PC-3 (cell line): ENCODE measurements around the gene RANBP10. TPM values are rescaled to one million over a fixed set of nuclear protein-coding genes. Genes with fewer than 3 reads are reported as not detected.

ENCODE experiments used
- ATAC-seq: fragments of 200-7000 bp; cut with Tn5 transposase; 2 replicates; pipeline ENCODE4 v1.9.1; 2020; ENCODE audit warnings: mild to moderate bottlenecking, moderate library complexity
- BruUV-seq: library from RNA; stranded (reverse); fragments of 400-500 nt; replicated peaks from 2 replicates; lab custom pipeline; 2021; lab: Mats Ljungman, UMichigan
- CTCF ChIA-PET: fragments of 300-600 bp; sonication (Branson Sonifier 250); formaldehyde crosslinking; loops from one replicate; lab custom pipeline; 2022; ENCODE audit warnings: antibody characterized with exemption; lab: Charles Lee
- POLR2A ChIA-PET: fragments of 300-600 bp; sonication (Branson Sonifier 250); formaldehyde crosslinking; loops from one replicate; lab custom pipeline; 2022; ENCODE audit warnings: antibody characterized with exemption; ENCODE audit not compliant: unreplicated experiment; lab: Charles Lee
- DNase-seq: peaks from one replicate; pipeline ENCODE4 v3.0.0-alpha.2; 2015
- H2AFZ ChIP-seq: fragments of 300-600 bp; sonication (generic); 2 replicates; pipeline ENCODE4 v1.6.0; 2016; ENCODE audit warnings: antibody characterized with exemption, low read length
- H3F3A ChIP-seq: fragments of 300-600 bp; sonication (generic); one replicate; pipeline ENCODE4 v1.6.0; 2017; ENCODE audit warnings: antibody characterized with exemption, low read length, control low read depth, mild to moderate bottlenecking; ENCODE audit not compliant: unreplicated experiment
- H3K27ac ChIP-seq: fragments of 300-600 bp; sonication (generic); 2 replicates; pipeline ENCODE4 v1.5.1; 2016; ENCODE audit warnings: mild to moderate bottlenecking, low read length
- H3K27me3 ChIP-seq: fragments of 300-600 bp; sonication (generic); 2 replicates; pipeline ENCODE4 v1.6.1; 2016; ENCODE audit warnings: low read length, mixed read lengths
- H3K36me3 ChIP-seq: fragments of 300-600 bp; sonication (generic); 2 replicates; pipeline ENCODE4 v1.6.1; 2016; ENCODE audit warnings: low read depth, mixed run types, low read length, mixed read lengths
- H3K4me1 ChIP-seq: fragments of 300-600 bp; sonication (generic); 2 replicates; pipeline ENCODE4 v1.5.1; 2016; ENCODE audit warnings: low read length; ENCODE audit not compliant: insufficient read depth
- H3K4me2 ChIP-seq: fragments of 300-600 bp; sonication (generic); 2 replicates; pipeline ENCODE4 v1.6.0; 2016; ENCODE audit warnings: low read length
- H3K4me3 ChIP-seq: fragments of 300-600 bp; sonication (generic); 2 replicates; pipeline ENCODE4 v1.5.1; 2016; ENCODE audit warnings: mild to moderate bottlenecking, low read length, mixed read lengths
- H3K79me2 ChIP-seq: fragments of 300-600 bp; sonication (generic); 2 replicates; pipeline ENCODE4 v1.6.1; 2017; ENCODE audit warnings: low read length, mixed read lengths
- H3K9ac ChIP-seq: fragments of 300-600 bp; sonication (generic); 2 replicates; pipeline ENCODE4 v1.6.0; 2016; ENCODE audit warnings: mild to moderate bottlenecking, low read length
- H3K9me2 ChIP-seq: fragments of 300-600 bp; sonication (generic); replicated peaks from 2 replicates; pipeline ENCODE4 v1.6.1; 2016; ENCODE audit warnings: mixed run types, low read length, mixed read lengths
- H3K9me3 ChIP-seq: fragments of 300-600 bp; sonication (generic); 2 replicates; pipeline ENCODE4 v1.6.1; 2016; ENCODE audit warnings: low read length, mixed read lengths
- H4K20me1 ChIP-seq: fragments of 300-600 bp; sonication (generic); 2 replicates; pipeline ENCODE4 v1.6.1; 2016; ENCODE audit warnings: low read length, mixed read lengths
- EZH2 ChIP-seq: fragments of 300-600 bp; sonication (generic); IDR thresholded peaks from one replicate; pipeline ENCODE4 v1.6.1; 2017; ENCODE audit warnings: antibody characterized with exemption, mild to moderate bottlenecking, low read length; ENCODE audit not compliant: unreplicated experiment
- EZH2phosphoT487 ChIP-seq: fragments of 300-600 bp; sonication (generic); IDR thresholded peaks from 2 replicates; pipeline ENCODE4 v1.6.1; 2018; ENCODE audit warnings: mild to moderate bottlenecking, antibody characterized with exemption, low read length, borderline replicate concordance
- intact Hi-C: fragments of 100-400 bp; cut with micrococcal nuclease; formaldehyde crosslinking; loops from 2 replicates; pipeline ENCODE4 v1.9.0; 2023
- total RNA-seq: library from RNA; depleted of rRNA; stranded (reverse); fragments of >200 nt; gene quantifications from 2 replicates; pipeline ENCODE4 v1.2.3, GENCODE V29; 2014; rRNA removed
- TF ChIP-seq, protein P1 (sequence below): fragments of 300-600 bp; sonication (generic); conservative IDR thresholded peaks from 2 replicates; pipeline ENCODE4 v1.5.1; 2017; ENCODE audit warnings: antibody characterized with exemption, low read depth, mild to moderate bottlenecking, low read length

RANBP10 gene
- total RNA-seq, 1 experiment from 2014 or later: 5.5 TPM

- intact Hi-C loops: no loop called here
- Histone ChIP-seq H3K4me2 (no peak overlapping the region), H3K79me2 (no peaks in the 10 kb centered on the region), H4K20me1 (no peaks in the 10 kb centered on the region), H3K9me3 (no peaks in the 10 kb centered on the region), H3K9me2 (no peaks in the 10 kb centered on the region), H3K9ac (no peak overlapping the region), H3K4me1 (peaks cover 5% of the 10 kb centered on the region), H3K36me3 (no peaks in the 10 kb centered on the region), H3K27ac (no peak overlapping the region), H3K4me3 (no peak overlapping the region), H3F3A (no peaks in the 10 kb centered on the region), H2AFZ (no peak overlapping the region), H3K27me3 (no peaks in the 10 kb centered on the region)
- ATAC-seq (no peak), DNase-seq (no peak)
- ChIA-PET CTCF (interaction anchor here (0.5 kb wide), 1 partner anchor 175 kb away, joined by 5 read pairs; no protein-coding TSS in a partner anchor), POLR2A (no interaction called here)
- no TSS peak for BruUV-seq
- no peak for TF ChIP-seq EZH2
- no peak for TF ChIP-seq EZH2phosphoT487
- TF ChIP-seq, protein P1, sequence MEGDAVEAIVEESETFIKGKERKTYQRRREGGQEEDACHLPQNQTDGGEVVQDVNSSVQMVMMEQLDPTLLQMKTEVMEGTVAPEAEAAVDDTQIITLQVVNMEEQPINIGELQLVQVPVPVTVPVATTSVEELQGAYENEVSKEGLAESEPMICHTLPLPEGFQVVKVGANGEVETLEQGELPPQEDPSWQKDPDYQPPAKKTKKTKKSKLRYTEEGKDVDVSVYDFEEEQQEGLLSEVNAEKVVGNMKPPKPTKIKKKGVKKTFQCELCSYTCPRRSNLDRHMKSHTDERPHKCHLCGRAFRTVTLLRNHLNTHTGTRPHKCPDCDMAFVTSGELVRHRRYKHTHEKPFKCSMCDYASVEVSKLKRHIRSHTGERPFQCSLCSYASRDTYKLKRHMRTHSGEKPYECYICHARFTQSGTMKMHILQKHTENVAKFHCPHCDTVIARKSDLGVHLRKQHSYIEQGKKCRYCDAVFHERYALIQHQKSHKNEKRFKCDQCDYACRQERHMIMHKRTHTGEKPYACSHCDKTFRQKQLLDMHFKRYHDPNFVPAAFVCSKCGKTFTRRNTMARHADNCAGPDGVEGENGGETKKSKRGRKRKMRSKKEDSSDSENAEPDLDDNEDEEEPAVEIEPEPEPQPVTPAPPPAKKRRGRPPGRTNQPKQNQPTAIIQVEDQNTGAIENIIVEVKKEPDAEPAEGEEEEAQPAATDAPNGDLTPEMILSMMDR: no peak
Observed at GRCh38 chr16:67674851-67675578, 131.3 kb downstream of the RANBP10 start.

- Histone ChIP-seq H3K36me3 (no peaks in the 10 kb centered on the region), H3K27ac (no peak overlapping the region), H3K27me3 (no peaks in the 10 kb centered on the region), H3K4me3 (no peak overlapping the region), H2AFZ (no peak overlapping the region), H3K9me2 (no peaks in the 10 kb centered on the region), H4K20me1 (no peaks in the 10 kb centered on the region), H3K9me3 (no peaks in the 10 kb centered on the region), H3K4me2 (no peak overlapping the region), H3F3A (no peaks in the 10 kb centered on the region), H3K9ac (no peak overlapping the region), H3K4me1 (peaks cover 5% of the 10 kb centered on the region), H3K79me2 (no peaks in the 10 kb centered on the region)
- ChIA-PET POLR2A (no interaction called here), CTCF (interaction anchor here (0.5 to 1.5 kb wide), 2 partner anchors 153 to 176 kb away, joined by 5 to 7 read pairs; no protein-coding TSS in a partner anchor)
- intact Hi-C loops: no loop called here
- DNase-seq (no peak), ATAC-seq (no peak)
- TF ChIP-seq, protein P1: no peak
- TF ChIP-seq EZH2 (no peak), EZH2phosphoT487 (no peak)
- no TSS peak for BruUV-seq
Observed at GRCh38 chr16:67673712-67674580, 132.4 kb downstream of the RANBP10 start.

Other genes with a start within 250 kb of the RANBP10 start
- gene CTCF, start 244.0 kb downstream of the RANBP10 start, total RNA-seq: 30.3 and 34.7 TPM in 2 replicates
- 0.33 and 0.40 TPM in 2 replicates for gene CARMIL2, start 161.4 kb downstream of the RANBP10 start, total RNA-seq
- gene ACD, start 146.3 kb downstream of the RANBP10 start, total RNA-seq: 26.3 and 31.7 TPM in 2 replicates
- 15.1 and 16.4 TPM in 2 replicates for gene PARD6A, start 145.6 kb downstream of the RANBP10 start, total RNA-seq
- 12.0 and 19.4 TPM in 2 replicates for gene ENKD1, start 139.8 kb downstream of the RANBP10 start, total RNA-seq
- gene C16orf86, start 139.7 kb downstream of the RANBP10 start, total RNA-seq: not detected in 2 replicates
- gene GFOD2, start 87.2 kb downstream of the RANBP10 start, total RNA-seq: 21.8 and 22.2 TPM in 2 replicates
- gene TSNAXIP1, start 329 bp upstream of the RANBP10 start, total RNA-seq: 0.44 and 0.86 TPM in 2 replicates
- gene THAP11, start 35.8 kb upstream of the RANBP10 start, total RNA-seq: 39.1 and 39.8 TPM in 2 replicates
- gene NUTF2, start 40.4 kb upstream of the RANBP10 start, total RNA-seq: 98.5 and 167 TPM in 2 replicates
- gene CENPT, start 41.1 kb upstream of the RANBP10 start, total RNA-seq: 31.8 and 35.1 TPM in 2 replicates
- 58.9 and 94.7 TPM in 2 replicates for gene EDC4, start 66.5 kb upstream of the RANBP10 start, total RNA-seq
- not detected in 2 replicates for gene NRN1L, start 78.3 kb upstream of the RANBP10 start, total RNA-seq
- 6.6 and 8.3 TPM in 2 replicates for gene PSKH1, start 86.7 kb upstream of the RANBP10 start, total RNA-seq
- 0.98 and 1.6 TPM in 2 replicates for gene CTRL, start 125.3 kb upstream of the RANBP10 start, total RNA-seq
- 51.3 and 52.0 TPM in 2 replicates for gene PSMB10, start 130.3 kb upstream of the RANBP10 start, total RNA-seq
- gene LCAT, start 137.6 kb upstream of the RANBP10 start, total RNA-seq: 3.2 and 4.6 TPM in 2 replicates
- 29.3 and 33.2 TPM in 2 replicates for gene SLC12A4, start 162.1 kb upstream of the RANBP10 start, total RNA-seq
- not detected in 2 replicates for gene DPEP3, start 173.9 kb upstream of the RANBP10 start, total RNA-seq
- gene DPEP2, start 192.9 kb upstream of the RANBP10 start, total RNA-seq: not detected in 2 replicates
- not detected in 2 replicates for gene DPEP2NB, start 209.4 kb upstream of the RANBP10 start, total RNA-seq
- 13.4 and 16.6 TPM in 2 replicates for gene DDX28, start 216.7 kb upstream of the RANBP10 start, total RNA-seq
- gene DUS2, start 216.7 kb upstream of the RANBP10 start, total RNA-seq: 19.9 and 21.4 TPM in 2 replicates